ENCODE data around the gene ATXN7L2.

Gene ATXN7L2

GRCh38 chr1:109447524-109447923 lies 36.2 kb upstream of the ATXN7L2 start:
- no peak for DNase-seq (ENCODE audit: low read depth)
- no peak for TF ChIP-seq CTCF (IDR thresholded peaks at IDR 0.05; ENCODE audit: control insufficient read depth, insufficient read depth, low read depth, low read length, missing control alignments)

GRCh38 chr1:109454497-109455133 lies 29.1 kb upstream of the ATXN7L2 start:
- no peak for TF ChIP-seq CTCF (IDR thresholded peaks at IDR 0.05; ENCODE audit: control insufficient read depth, insufficient read depth, low read depth, low read length, missing control alignments)
- no peak overlapping the region for H3K4me3 ChIP-seq (ENCODE audit: control insufficient read depth, low read depth, low read length)
- no peak for DNase-seq (ENCODE audit: low read depth)

More at GRCh38 chr1:109447524-109447923, 36.2 kb upstream of the ATXN7L2 start:
- H3K4me3 ChIP-seq (ENCODE audit: control insufficient read depth, low read depth, low read length) = no peak overlapping the region

- DNase-seq (ENCODE audit: low read depth) = no peak
- TF ChIP-seq CTCF (IDR thresholded peaks at IDR 0.05; ENCODE audit: control insufficient read depth, insufficient read depth, low read depth, low read length, missing control alignments) = no peak
- H3K4me3 ChIP-seq (ENCODE audit: control insufficient read depth, low read depth, low read length) = no peak overlapping the region
These were observed 25.9 kb upstream of the ATXN7L2 start for GRCh38 chr1:109457819-109458218.

- no peak for DNase-seq (ENCODE audit: low read depth)
- peak overlapping the region; percentile 72 for H3K4me3 ChIP-seq (ENCODE audit: control insufficient read depth, low read depth, low read length)
- TF ChIP-seq CTCF (IDR thresholded peaks at IDR 0.05; ENCODE audit: control insufficient read depth, insufficient read depth, low read depth, low read length, missing control alignments) = no peak
These were observed 17.6 kb upstream of the ATXN7L2 start for GRCh38 chr1:109466125-109466451.

GRCh38 chr1:109466452-109467300 lies 17.0 kb upstream of the ATXN7L2 start, which contains the start of gene SYPL2:
Gene SYPL2 (plus strand): TSS chr1:109466546. CDS start chr1:109466844, 298 bp downstream.
- no peak for TF ChIP-seq CTCF (IDR thresholded peaks at IDR 0.05; ENCODE audit: control insufficient read depth, insufficient read depth, low read depth, low read length, missing control alignments)
- no peak for DNase-seq (ENCODE audit: low read depth)
- peak within 1 kb of the TSS; percentile 72 for H3K4me3 ChIP-seq (ENCODE audit: control insufficient read depth, low read depth, low read length)

GRCh38 chr1:109467301-109467777 lies 16.4 kb upstream of the ATXN7L2 start:
- no peak for TF ChIP-seq CTCF (IDR thresholded peaks at IDR 0.05; ENCODE audit: control insufficient read depth, insufficient read depth, low read depth, low read length, missing control alignments)
- peak overlapping the region; percentile 72 for H3K4me3 ChIP-seq (ENCODE audit: control insufficient read depth, low read depth, low read length)
- no peak for DNase-seq (ENCODE audit: low read depth)
